Measurements from ENCODE around the gene ARHGEF19. TPM values are rescaled to one million over a fixed set of nuclear protein-coding genes. Genes with fewer than 3 reads are reported as not detected.

The ARHGEF19 gene
- total RNA-seq, 2 donors from 2014 or later = 14.8 to 17.5 TPM

DNA sequence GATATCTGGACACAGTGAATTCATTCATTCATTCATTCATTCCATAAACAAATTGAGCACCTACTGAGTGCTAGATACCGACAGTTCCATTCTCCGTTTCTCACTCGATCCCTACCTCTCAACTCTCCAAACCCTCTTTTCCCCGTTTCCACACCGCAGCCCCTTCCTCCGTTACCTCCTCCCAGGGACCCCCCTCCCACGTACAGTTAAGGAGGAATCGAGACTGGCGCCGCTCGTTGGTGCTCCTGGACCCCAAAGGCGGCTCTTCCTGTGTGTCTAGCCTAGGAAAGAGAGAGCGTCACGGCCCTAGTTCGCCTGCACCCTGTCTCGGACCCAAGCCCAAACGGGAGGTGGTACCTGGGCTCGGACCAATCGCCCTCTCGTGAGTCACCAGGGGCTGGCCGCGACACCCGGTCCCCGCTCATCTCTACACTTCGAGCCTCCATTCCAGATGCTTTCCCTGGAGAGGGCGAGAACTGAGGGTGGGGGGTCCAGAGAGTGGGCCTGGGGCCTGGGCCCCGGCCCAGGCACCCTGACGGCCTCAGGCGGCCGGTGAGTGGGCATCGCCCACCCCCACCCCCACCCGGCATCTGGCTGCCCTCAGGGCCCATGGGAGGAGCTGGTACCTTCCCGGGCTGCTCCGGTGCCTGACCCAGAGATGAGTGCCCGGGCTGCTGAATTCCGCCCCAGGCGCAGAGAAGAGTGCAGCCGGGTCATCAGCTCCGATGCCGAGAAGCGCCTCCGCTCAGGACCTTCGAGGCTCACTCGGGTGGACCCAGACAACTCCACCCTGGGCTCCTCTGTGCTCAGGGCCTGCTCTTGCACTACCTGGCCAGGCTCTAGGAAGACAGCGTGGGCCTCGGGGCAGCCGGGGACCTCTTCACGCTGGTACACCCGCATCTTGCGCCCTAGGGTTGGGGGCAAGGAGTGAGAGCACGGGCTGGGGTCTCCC is 4.9 kb downstream of the ARHGEF19 start:
- Mint-ChIP-seq H3K27me3 (ENCODE audit: insufficient read depth) (peaks cover 5% of the 10 kb centered on the region), H3K4me1 (peaks cover 5% of the 10 kb centered on the region), H3K27ac (peak overlapping the region; percentile 92), H3K9me3 (no peaks in the 10 kb centered on the region), H3K4me3 (peak overlapping the region; percentile 69), H3K36me3 (ENCODE audit: low read depth) (no peaks in the 10 kb centered on the region)
- TF ChIP-seq, protein P1, sequence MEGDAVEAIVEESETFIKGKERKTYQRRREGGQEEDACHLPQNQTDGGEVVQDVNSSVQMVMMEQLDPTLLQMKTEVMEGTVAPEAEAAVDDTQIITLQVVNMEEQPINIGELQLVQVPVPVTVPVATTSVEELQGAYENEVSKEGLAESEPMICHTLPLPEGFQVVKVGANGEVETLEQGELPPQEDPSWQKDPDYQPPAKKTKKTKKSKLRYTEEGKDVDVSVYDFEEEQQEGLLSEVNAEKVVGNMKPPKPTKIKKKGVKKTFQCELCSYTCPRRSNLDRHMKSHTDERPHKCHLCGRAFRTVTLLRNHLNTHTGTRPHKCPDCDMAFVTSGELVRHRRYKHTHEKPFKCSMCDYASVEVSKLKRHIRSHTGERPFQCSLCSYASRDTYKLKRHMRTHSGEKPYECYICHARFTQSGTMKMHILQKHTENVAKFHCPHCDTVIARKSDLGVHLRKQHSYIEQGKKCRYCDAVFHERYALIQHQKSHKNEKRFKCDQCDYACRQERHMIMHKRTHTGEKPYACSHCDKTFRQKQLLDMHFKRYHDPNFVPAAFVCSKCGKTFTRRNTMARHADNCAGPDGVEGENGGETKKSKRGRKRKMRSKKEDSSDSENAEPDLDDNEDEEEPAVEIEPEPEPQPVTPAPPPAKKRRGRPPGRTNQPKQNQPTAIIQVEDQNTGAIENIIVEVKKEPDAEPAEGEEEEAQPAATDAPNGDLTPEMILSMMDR (conservative IDR thresholded peaks at IDR 0.05) = no peak
- H3K4me1 ChIP-seq (ENCODE audit: control insufficient read depth, insufficient read depth, low read length) = no peaks in the 10 kb centered on the region
- peak overlapping the region; percentile 78 for H3K4me3 ChIP-seq (ENCODE audit: low read length)
- peak overlapping the region; percentile 20 for H3K9ac ChIP-seq (ENCODE audit: extremely low read depth, low read length, poor library complexity, severe bottlenecking)
- peaks cover 6% of the 10 kb centered on the region for H3K27me3 ChIP-seq (ENCODE audit: control insufficient read depth, insufficient read depth, low read length, poor library complexity, severe bottlenecking)
- WGBS, 2 experiments (ENCODE audit: insufficient coverage in 1 of 2, insufficient read length in 1 of 2) = 64 to 74% methylated on average over 16 to 51 of the region's 51 CpGs
- peak overlapping the region; percentile 93 for H3K27ac ChIP-seq (ENCODE audit: low read depth, low read length)
- no peaks in the 10 kb centered on the region for H3K9me3 ChIP-seq (ENCODE audit: control insufficient read depth, low read length)
- peak; percentile 80 for DNase-seq
- H3K36me3 ChIP-seq (ENCODE audit: control insufficient read depth, insufficient read depth, low read length) = no peaks in the 10 kb centered on the region

DNA sequence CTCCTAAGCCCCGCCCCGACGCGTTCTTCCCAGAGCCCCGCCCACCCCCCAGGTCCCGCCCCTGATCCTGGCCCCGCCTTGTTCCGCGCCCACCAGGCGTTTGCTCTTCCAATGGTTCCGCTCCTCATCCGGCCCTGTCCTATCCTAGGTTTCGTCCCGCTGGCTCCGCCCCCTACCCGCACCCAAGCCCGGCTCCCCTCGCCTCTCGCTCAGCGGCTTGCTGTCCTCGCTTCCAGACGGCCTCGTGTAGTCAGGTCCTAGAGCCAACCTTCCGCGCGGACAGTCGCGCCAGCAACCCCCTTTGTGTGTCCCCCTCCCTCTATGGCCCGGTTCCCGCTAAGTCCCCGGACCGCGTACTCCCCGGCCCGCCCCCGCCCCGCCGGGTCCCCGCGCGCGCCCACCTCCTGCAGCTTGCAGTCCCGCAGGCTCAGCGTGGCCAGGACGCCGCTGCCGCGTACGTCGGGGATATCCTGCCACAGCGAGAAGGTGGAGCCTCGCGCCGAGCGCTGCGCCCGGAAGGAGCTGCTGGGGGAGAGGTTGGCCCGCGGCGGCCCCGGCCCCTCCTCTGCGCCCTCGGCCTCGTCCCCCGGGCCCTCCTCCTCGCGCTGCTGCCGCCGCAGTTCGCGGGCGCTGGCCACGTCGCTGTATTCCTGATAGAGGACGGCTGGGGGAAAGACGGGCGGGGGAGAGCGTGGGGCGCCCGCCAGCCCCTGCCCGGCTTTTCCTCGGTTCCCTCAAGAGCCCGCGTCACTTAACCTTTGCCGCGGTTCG is 5.7 kb downstream of the ARHGEF19 start:
- peak; percentile 99 for DNase-seq
- peak overlapping the region; percentile 69 for H3K4me3 Mint-ChIP-seq
- H3K36me3 Mint-ChIP-seq (ENCODE audit: low read depth) = no peaks in the 10 kb centered on the region
- TF ChIP-seq, protein P1 (conservative IDR thresholded peaks at IDR 0.05) = no peak
- H3K27ac ChIP-seq (ENCODE audit: low read depth, low read length) = peak overlapping the region; percentile 93
- H3K4me3 ChIP-seq (ENCODE audit: low read length) = peak overlapping the region; percentile 78
- H3K9me3 Mint-ChIP-seq = no peaks in the 10 kb centered on the region
- H3K27ac Mint-ChIP-seq = peak overlapping the region; percentile 92
- H3K27me3 Mint-ChIP-seq (ENCODE audit: insufficient read depth) = peaks cover 4% of the 10 kb centered on the region
- H3K9me3 ChIP-seq (ENCODE audit: control insufficient read depth, low read length) = no peaks in the 10 kb centered on the region
- peaks cover 6% of the 10 kb centered on the region for H3K27me3 ChIP-seq (ENCODE audit: control insufficient read depth, insufficient read depth, low read length, poor library complexity, severe bottlenecking)
- H3K4me1 Mint-ChIP-seq = peaks cover 4% of the 10 kb centered on the region
- no peaks in the 10 kb centered on the region for H3K36me3 ChIP-seq (ENCODE audit: control insufficient read depth, insufficient read depth, low read length)
- H3K4me1 ChIP-seq (ENCODE audit: control insufficient read depth, insufficient read depth, low read length) = no peaks in the 10 kb centered on the region
- H3K9ac ChIP-seq (ENCODE audit: extremely low read depth, low read length, poor library complexity, severe bottlenecking) = peak overlapping the region; percentile 47
- 1 to 2% methylated on average over 21 to 87 of the region's 87 CpGs for WGBS, 2 experiments (ENCODE audit: insufficient coverage in 1 of 2, insufficient read length in 1 of 2)

DNA sequence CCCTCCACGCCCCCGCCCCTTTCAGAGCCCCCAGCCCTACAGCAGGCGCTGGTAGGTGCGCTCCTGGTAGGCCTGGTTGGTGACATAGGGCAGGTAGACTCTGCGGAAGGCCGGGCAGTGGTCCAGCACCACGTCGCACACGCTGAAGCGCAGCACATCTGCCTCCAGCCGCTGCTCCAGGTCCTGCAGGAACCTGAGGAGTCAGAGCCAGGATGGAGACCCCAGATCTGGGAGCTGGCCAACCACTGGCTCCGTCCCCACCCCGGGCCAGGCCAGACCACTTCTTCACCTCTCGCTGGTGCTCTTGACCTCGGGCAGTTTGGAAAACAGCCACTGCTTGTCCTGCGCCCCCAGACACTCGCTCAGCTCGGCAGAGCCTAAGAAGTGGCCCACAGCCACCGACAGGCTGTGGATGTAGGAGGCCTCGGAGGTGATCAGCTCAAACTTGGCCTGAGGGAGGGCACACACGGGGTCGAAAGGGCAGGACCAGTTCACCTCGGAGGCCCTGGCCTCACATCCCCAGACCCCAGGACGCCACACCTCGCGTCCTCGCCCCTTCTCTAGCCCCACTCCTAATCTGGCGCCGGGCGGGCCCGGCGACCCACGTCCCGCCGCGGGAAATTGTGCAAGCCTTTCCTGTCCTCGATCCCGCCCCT is 6.4 kb downstream of the ARHGEF19 start:
- Mint-ChIP-seq H3K4me1 (peaks cover 4% of the 10 kb centered on the region), H3K36me3 (ENCODE audit: low read depth) (no peaks in the 10 kb centered on the region), H3K27ac (peak overlapping the region; percentile 48), H3K9me3 (no peaks in the 10 kb centered on the region), H3K27me3 (ENCODE audit: insufficient read depth) (peaks cover 4% of the 10 kb centered on the region), H3K4me3 (peak overlapping the region; percentile 69)
- 45 to 77% methylated on average over 17 to 38 of the region's 38 CpGs for WGBS, 2 experiments (ENCODE audit: insufficient coverage in 1 of 2, insufficient read length in 1 of 2)
- Histone ChIP-seq H3K36me3 (ENCODE audit: control insufficient read depth, insufficient read depth, low read length) (no peaks in the 10 kb centered on the region), H3K9ac (ENCODE audit: extremely low read depth, low read length, poor library complexity, severe bottlenecking) (peak overlapping the region; percentile 41), H3K27me3 (ENCODE audit: control insufficient read depth, insufficient read depth, low read length, poor library complexity, severe bottlenecking) (peaks cover 6% of the 10 kb centered on the region), H3K4me3 (ENCODE audit: low read length) (peak overlapping the region; percentile 75), H3K27ac (ENCODE audit: low read depth, low read length) (no peak overlapping the region), H3K9me3 (ENCODE audit: control insufficient read depth, low read length) (no peaks in the 10 kb centered on the region), H3K4me1 (ENCODE audit: control insufficient read depth, insufficient read depth, low read length) (no peaks in the 10 kb centered on the region)
- peak; percentile 53 for DNase-seq
- TF ChIP-seq, protein P1 (conservative IDR thresholded peaks at IDR 0.05) = no peak
